OCI-LY7 (cell line): ENCODE data around the gene FN3KRP. TPM values are rescaled to one million over a fixed set of nuclear protein-coding genes. Genes with fewer than 3 reads are reported as not detected.

Source experiments
- BruUV-seq: library from RNA; stranded (reverse); fragments of 400-500 nt; replicated peaks from 2 replicates; lab custom pipeline; 2021; lab: Mats Ljungman, UMichigan
- CTCF ChIA-PET: fragments of 300-600 bp; sonication (Branson Sonifier 250); formaldehyde crosslinking; loops from one replicate; lab custom pipeline; 2022; ENCODE audit warnings: antibody characterized with exemption; ENCODE audit not compliant: unreplicated experiment; lab: Charles Lee
- POLR2A ChIA-PET: fragments of 300-600 bp; sonication (Branson Sonifier 250); formaldehyde crosslinking; loops from one replicate; lab custom pipeline; 2022; ENCODE audit warnings: antibody characterized with exemption; lab: Charles Lee
- DNase-seq: peaks from one replicate; pipeline ENCODE4 v3.0.0-alpha.2; 2015; ENCODE audit warnings: low spot score
- H2AFZ ChIP-seq: fragments of 200-600 bp; sonication (generic), shearing (Covaris generic); 2 replicates; pipeline ENCODE4 v1.6.1; 2014; ENCODE audit warnings: mild to moderate bottlenecking, antibody characterized with exemption, low read length, moderate library complexity
- H3K27ac ChIP-seq: fragments of 200-600 bp; sonication (generic); 2 replicates; pipeline ENCODE4 v1.5.1; 2014; ENCODE audit warnings: mixed run types, low read depth, mild to moderate bottlenecking, moderate library complexity, low read length, inconsistent platforms; ENCODE audit not compliant: poor library complexity, severe bottlenecking
- H3K36me3 ChIP-seq: fragments of 200-600 bp; sonication (generic); 2 replicates; pipeline ENCODE4 v1.6.1; 2014; ENCODE audit warnings: mild to moderate bottlenecking, antibody characterized with exemption, low read length, moderate library complexity, mixed read lengths; ENCODE audit not compliant: insufficient read depth
- H3K4me1 ChIP-seq: fragments of 200-600 bp; sonication (generic); 2 replicates; pipeline ENCODE4 v1.5.1; 2014; ENCODE audit warnings: mild to moderate bottlenecking, low read length; ENCODE audit not compliant: insufficient read depth, poor library complexity, severe bottlenecking
- H3K4me2 ChIP-seq: fragments of 200-600 bp; sonication (generic); 2 replicates; pipeline ENCODE4 v1.6.1; 2014; ENCODE audit warnings: mild to moderate bottlenecking, low read length
- H3K4me3 ChIP-seq: fragments of 200-600 bp; sonication (generic); 2 replicates; pipeline ENCODE4 v1.5.1; 2014; ENCODE audit warnings: mild to moderate bottlenecking, low read depth, low read length; ENCODE audit not compliant: poor library complexity, severe bottlenecking
- H3K79me2 ChIP-seq: fragments of 200-600 bp; sonication (generic); 2 replicates; pipeline ENCODE4 v1.6.1; 2016; ENCODE audit warnings: low read depth, mild to moderate bottlenecking, low read length, moderate library complexity, mixed read lengths; ENCODE audit not compliant: insufficient read depth
- H3K9me2 ChIP-seq: fragments of 200-600 bp; sonication (generic); 2 replicates; pipeline ENCODE4 v1.6.1; 2016; ENCODE audit warnings: mild to moderate bottlenecking, low read length, mixed read lengths; ENCODE audit not compliant: insufficient read depth
- H3K9me3 ChIP-seq: fragments of 200-600 bp; sonication (generic); 2 replicates; pipeline ENCODE4 v1.6.1; 2014; ENCODE audit warnings: mild to moderate bottlenecking, mixed run types, low read length, mixed read lengths
- H4K20me1 ChIP-seq: fragments of 200-600 bp; sonication (generic); 2 replicates; pipeline ENCODE4 v1.6.1; 2014; ENCODE audit warnings: mild to moderate bottlenecking, antibody characterized with exemption, low read length, moderate library complexity, mixed read lengths; ENCODE audit not compliant: insufficient read depth
- CTCF ChIP-seq: fragments of 200-600 bp; sonication (generic); conservative IDR thresholded peaks from 2 replicates; pipeline ENCODE4 v1.5.1; 2014; ENCODE audit warnings: mild to moderate bottlenecking, antibody characterized with exemption, low read length, moderate library complexity, mixed read lengths
- EZH2phosphoT487 ChIP-seq: fragments of 200-600 bp; sonication (generic); IDR thresholded peaks from 2 replicates; pipeline ENCODE4 v1.6.1; 2018; ENCODE audit warnings: low read depth, borderline replicate concordance, mild to moderate bottlenecking, mixed run types, antibody characterized with exemption, low read length, moderate library complexity, mixed read lengths
- intact Hi-C: fragments of 100-400 bp; cut with micrococcal nuclease; formaldehyde crosslinking; loops from one replicate; pipeline ENCODE4 v1.10.0; 2022; ENCODE audit not compliant: unreplicated experiment
- total RNA-seq, 2 experiments: library from RNA; depleted of rRNA in 1 of 2; stranded (reverse); fragments of >200 nt in 1 of 2; shearing (Covaris generic) in 1 of 2; gene quantifications; 2 replicates each; pipeline ENCODE4 v1.2.3, GENCODE V29; 2014 to 2022

The FN3KRP gene
- total RNA-seq, 2 experiments from 2014 or later = 52.1 to 91.8 TPM

- H3K4me1 ChIP-seq = no peaks in the 10 kb centered on the region
- H3K4me3 ChIP-seq = no peak within 1 kb of the TSS
- H3K79me2 ChIP-seq = no peaks in the 10 kb centered on the region
- peaks cover 71% of the 10 kb centered on the region for H3K36me3 ChIP-seq
- TF ChIP-seq CTCF = no peak
- TF ChIP-seq EZH2phosphoT487 = no peak
- no peak within 1 kb of the TSS for H3K27ac ChIP-seq
- ChIA-PET POLR2A (interaction anchor here (0.8 kb wide), 1 partner anchor 14 kb away, joined by 5 read pairs; no protein-coding TSS in a partner anchor), CTCF (no interaction called here)
- H4K20me1 ChIP-seq = no peaks in the 10 kb centered on the region
- intact Hi-C loops = no loop called here
- no TSS peak for BruUV-seq
- peaks cover 19% of the 10 kb centered on the region for H3K9me3 ChIP-seq
- H3K4me2 ChIP-seq = no peak within 1 kb of the TSS
- no peak for DNase-seq
- no peak within 1 kb of the TSS for H2AFZ ChIP-seq
- no peaks in the 10 kb centered on the region for H3K9me2 ChIP-seq
These were observed 18.7 kb downstream of the FN3KRP start, which contains the start of gene FN3K for GRCh38 chr17:82734987-82735866. Gene FN3K, plus strand, starts transcription at chr17:82735615. Its CDS starts 22 bp downstream, at chr17:82735637.

- Histone ChIP-seq H3K27ac (no peak overlapping the region), H3K4me3 (no peak overlapping the region), H3K4me1 (no peaks in the 10 kb centered on the region), H2AFZ (no peak overlapping the region), H4K20me1 (no peaks in the 10 kb centered on the region), H3K79me2 (no peaks in the 10 kb centered on the region), H3K36me3 (peaks cover 75% of the 10 kb centered on the region), H3K4me2 (no peak overlapping the region), H3K9me3 (peaks cover 34% of the 10 kb centered on the region), H3K9me2 (no peaks in the 10 kb centered on the region)
- BruUV-seq = no TSS peak
- TF ChIP-seq EZH2phosphoT487 (no peak), CTCF (no peak)
- POLR2A ChIA-PET = no interaction called here
- DNase-seq = no peak
- CTCF ChIA-PET = no interaction called here
- intact Hi-C loops = no loop called here
These were observed 20.1 kb downstream of the FN3KRP start for GRCh38 chr17:82736511-82737185.
